Cerebellar nuclear complex (tissue), 1 donor: ENCODE data around the gene SEMA6A.

Experiments
- DNase-seq, 2 experiments: peaks; one replicate each; lab custom pipeline; 2025; lab: John Stamatoyannopoulos, UW

The SEMA6A gene

GRCh38 chr5:116464144-116464708 lies 110.4 kb downstream of the SEMA6A start:
- DNase-seq, result no peak

GRCh38 chr5:116462500-116462899 lies 112.1 kb downstream of the SEMA6A start:
- DNase-seq, result no peak

GRCh38 chr5:116459301-116459700 lies 115.3 kb downstream of the SEMA6A start:
- DNase-seq, result no peak

- no peak for DNase-seq
Measured at GRCh38 chr5:116457062-116457461, 117.6 kb downstream of the SEMA6A start.

GRCh38 chr5:116456036-116456435 lies 118.6 kb downstream of the SEMA6A start:
- no peak for DNase-seq

- no peak for DNase-seq
Measured at GRCh38 chr5:116455061-116455460, 119.6 kb downstream of the SEMA6A start.

- no peak for DNase-seq
Measured at GRCh38 chr5:116454417-116454927, 120.2 kb downstream of the SEMA6A start.

- no peak for DNase-seq
Measured at GRCh38 chr5:116453988-116454411, 120.6 kb downstream of the SEMA6A start.

- no peak for DNase-seq
Measured at GRCh38 chr5:116452774-116453368, 121.8 kb downstream of the SEMA6A start.

GRCh38 chr5:116451905-116452450 lies 122.6 kb downstream of the SEMA6A start:
- DNase-seq, result no peak

GRCh38 chr5:116451066-116451465 lies 123.6 kb downstream of the SEMA6A start:
- no peak for DNase-seq

DNA sequence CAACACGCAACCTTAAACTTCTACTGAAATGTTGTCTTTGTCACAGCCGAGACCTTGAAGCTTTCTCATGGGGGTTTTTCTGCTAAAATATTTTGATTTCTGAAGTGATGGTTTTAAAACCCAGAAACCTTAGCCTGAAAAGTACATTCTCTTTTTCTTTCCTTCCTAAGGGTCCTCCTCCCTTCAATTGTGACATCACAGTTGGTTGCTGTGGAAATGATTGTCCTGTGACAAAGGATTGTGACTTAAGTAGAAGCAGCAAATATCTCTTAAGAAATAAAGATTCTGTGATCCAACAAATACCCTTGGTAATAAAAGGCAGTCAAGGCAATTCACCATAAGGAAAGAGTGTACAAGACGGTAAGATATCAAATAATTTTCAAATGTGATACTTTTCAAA lies 125.2 kb downstream of the SEMA6A start:
- DNase-seq, result no peak

GRCh38 chr5:116448870-116449427 lies 125.7 kb downstream of the SEMA6A start:
- DNase-seq, result no peak

DNA sequence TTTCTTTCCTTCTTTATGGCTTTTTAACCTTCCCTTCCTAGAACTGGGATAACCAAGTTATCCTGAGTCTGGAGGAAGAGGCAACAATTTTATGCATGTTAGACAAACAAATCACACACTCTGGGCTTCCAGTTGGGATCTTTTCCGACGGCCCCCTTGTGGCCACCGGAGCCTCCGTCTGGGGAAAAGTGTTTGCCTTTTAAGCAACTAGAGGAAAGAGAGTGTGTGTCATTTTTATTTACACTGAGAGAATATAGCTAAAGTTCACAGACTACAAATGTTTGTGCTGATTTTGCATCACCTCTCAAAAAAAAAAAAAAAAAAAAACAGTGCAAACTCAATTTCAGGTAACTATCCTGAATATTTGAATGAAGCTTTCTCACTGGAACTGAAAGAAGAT lies 126.2 kb downstream of the SEMA6A start:
- no peak for DNase-seq

GRCh38 chr5:116446356-116447005 lies 128.1 kb downstream of the SEMA6A start:
- peak; percentile 30 to 71 for DNase-seq

DNA sequence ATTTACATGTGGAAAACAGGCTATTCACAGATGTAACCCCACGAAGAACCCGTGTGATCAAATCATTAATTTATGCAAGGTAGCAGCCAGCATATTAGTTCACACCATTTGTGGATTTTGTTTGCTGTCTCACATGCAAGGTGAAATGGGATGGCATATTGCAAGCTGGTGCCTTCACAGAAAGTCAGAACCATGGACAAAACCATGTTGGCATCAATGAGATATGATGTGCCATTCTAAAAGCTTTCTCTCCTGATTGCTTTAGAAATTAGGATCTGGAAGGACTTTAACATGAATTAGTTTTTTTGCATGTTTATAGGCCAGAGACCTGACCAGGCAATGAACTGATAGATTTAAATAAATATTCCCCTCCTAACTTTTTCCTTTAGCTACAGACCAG lies 129.3 kb downstream of the SEMA6A start:
- no peak for DNase-seq

DNA sequence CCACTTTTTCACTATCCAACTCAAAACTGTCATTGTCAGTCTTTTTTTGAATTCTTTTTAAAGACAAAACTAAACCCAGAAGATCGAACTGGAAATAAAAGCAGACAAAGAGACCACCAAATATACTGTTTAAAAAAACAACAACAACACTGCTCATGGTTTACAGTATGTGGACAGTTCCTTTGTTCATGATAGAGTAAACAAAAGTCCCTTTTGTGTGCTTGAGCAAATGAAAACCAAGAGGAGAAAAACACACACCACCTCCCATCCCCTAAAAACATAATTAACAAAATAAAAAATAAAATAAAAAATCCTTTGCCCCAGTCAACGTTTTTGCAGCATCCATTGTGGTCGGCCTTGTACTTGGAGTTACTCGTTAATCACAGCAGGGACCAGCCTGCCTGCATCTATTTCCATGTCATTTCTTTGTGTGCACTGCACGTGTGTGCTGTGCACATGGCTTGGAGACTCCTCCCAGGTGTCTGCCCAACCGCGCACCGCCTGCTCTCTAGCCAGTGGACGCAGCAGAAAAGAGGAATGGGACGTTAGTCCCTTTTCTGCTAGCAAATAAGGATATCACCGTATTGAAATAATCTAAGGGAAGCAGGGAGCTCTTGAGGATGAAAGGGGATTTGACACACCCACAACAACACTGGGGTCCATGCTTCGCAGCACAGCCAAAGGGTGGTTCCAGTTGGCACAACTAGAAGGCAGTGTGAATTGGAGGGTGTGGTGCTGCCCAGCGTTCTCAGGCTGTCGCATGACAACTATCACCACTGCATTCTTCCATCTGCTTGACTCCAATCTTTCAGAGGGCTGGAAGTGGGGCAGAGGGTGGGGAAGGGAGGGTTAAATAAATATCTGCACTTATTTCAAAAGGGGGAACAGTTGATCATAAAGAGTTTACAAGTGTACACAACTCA lies 130.0 kb downstream of the SEMA6A start:
- no peak for DNase-seq

DNA sequence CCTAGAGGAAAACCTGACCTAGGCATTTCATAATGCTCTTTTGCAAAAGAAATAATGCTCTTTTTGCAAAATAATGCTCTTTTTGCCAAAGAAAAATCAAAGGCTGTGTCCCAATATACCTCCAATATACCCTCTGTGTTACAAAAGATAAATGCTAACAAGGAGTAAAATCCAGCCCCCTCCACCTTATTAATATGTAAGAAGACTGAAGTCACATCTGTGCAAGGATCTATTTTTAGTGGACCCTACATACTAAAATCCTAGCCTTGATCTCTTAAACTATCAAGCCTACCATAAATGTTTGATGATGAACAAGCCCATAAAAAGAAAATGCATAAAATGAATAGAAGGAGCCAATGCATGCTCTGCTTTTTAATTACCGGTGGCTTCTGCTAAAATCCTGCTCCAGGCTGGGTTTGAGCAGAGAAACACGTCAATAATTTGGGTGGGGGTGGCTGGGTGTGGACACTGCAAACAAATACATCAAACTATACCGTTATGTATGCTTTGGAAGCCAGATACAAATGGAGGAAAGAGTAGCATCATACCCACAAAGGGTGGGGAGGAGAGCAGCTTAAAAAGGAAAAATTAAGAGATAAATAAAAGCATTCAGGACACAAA lies 131.6 kb downstream of the SEMA6A start:
- DNase-seq, result no peak

DNA sequence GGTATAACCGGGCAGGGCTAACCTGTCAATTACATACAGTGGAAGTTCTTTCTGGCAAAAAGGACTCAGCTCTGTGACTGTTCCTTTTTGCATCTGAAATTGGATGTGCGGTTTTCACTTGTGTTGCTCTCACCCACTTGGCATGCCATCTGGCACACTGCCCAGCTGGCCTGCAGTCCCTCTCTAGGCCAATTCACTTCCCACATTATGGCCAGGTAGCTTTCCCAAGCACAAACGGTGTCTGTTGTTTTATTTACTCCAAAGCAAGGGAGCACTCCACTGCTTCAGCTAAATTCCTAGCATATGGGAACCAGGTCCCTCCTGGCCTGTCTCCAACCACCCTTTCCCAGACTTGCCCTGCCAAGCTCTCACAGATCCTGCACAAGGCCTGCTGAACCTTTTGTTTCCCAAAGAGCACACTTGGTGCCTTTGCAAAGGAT lies 132.5 kb downstream of the SEMA6A start:
- peak; percentile 94 to 97 for DNase-seq

GRCh38 chr5:116441223-116441622 lies 133.4 kb downstream of the SEMA6A start:
- no peak for DNase-seq

GRCh38 chr5:116440457-116441001 lies 134.1 kb downstream of the SEMA6A start:
- DNase-seq, result no peak
